SK-N-SH (cell line): ENCODE results near the gene ATG16L1.

Source experiments
- CHD2 ChIP-seq: fragments of 150-350 bp; IDR thresholded peaks from 2 replicates; pipeline ENCODE4 v1.6.1; 2018; ENCODE audit warnings: low read length; ENCODE audit not compliant: partially characterized antibody
- CTCF ChIP-seq: fragments of 200-600 bp; sonication (generic); IDR thresholded peaks from 2 replicates; pipeline ENCODE4 v1.6.1; 2017; ENCODE audit warnings: antibody characterized with exemption, mild to moderate bottlenecking, moderate library complexity
- GABPA ChIP-seq: IDR thresholded peaks from 2 replicates; pipeline ENCODE4 v1.4.0; 2012; ENCODE audit warnings: low read depth, mild to moderate bottlenecking
- GATA2 ChIP-seq: sonication (generic); formaldehyde crosslinking; IDR thresholded peaks from 2 replicates; pipeline ENCODE4 v1.5.0; 2020; ENCODE audit warnings: mild to moderate bottlenecking, missing genetic modification reagents
- MAX ChIP-seq: IDR thresholded peaks from 2 replicates; pipeline ENCODE4 v1.4.0; 2012; ENCODE audit warnings: low read depth
- POLR2AphosphoS5 ChIP-seq: IDR thresholded peaks from 2 replicates; pipeline ENCODE4 v1.6.1; 2012; ENCODE audit warnings: low read depth, low read length
- RFX5 ChIP-seq: IDR thresholded peaks from 2 replicates; pipeline ENCODE4 v1.6.1; 2012; ENCODE audit warnings: mild to moderate bottlenecking, improper control_type of control experiment, low read length
- SIN3A ChIP-seq: IDR thresholded peaks from 2 replicates; pipeline ENCODE4 v1.6.1; 2012; ENCODE audit warnings: low read depth, mild to moderate bottlenecking, low read length, moderate library complexity, borderline replicate concordance
- TAF1 ChIP-seq: IDR thresholded peaks from 2 replicates; pipeline ENCODE4 v1.6.1; 2012; ENCODE audit warnings: low read depth, mild to moderate bottlenecking, low read length, moderate library complexity, borderline replicate concordance
- YY1 ChIP-seq: IDR thresholded peaks from 2 replicates; pipeline ENCODE4 v1.4.0; 2012; ENCODE audit warnings: low read depth, mild to moderate bottlenecking
- TF ChIP-seq, protein P1 (sequence below): fragments of 150-350 bp; IDR thresholded peaks from 2 replicates; pipeline ENCODE4 v1.6.1; 2017; ENCODE audit warnings: antibody characterized with exemption, low read length, low read depth, borderline replicate concordance
- TF ChIP-seq, protein P2 (sequence below): IDR thresholded peaks from 2 replicates; pipeline ENCODE4 v1.4.0; 2012; ENCODE audit warnings: low read depth, borderline replicate concordance
- TF ChIP-seq, protein P3 (sequence below): fragments of 150-350 bp; IDR thresholded peaks from 2 replicates; pipeline ENCODE4 v1.6.1; 2016; ENCODE audit warnings: mild to moderate bottlenecking, low read depth, low read length

GRCh38 chr2:233288663-233289062 is 37.2 kb downstream of the ATG16L1 start:
- TF ChIP-seq TAF1 (no peak), YY1 (no peak), GATA2 (CRISPR knock-in tag) (no peak), CTCF (no peak), MAX (no peak), RFX5 (no peak), POLR2AphosphoS5 (no peak), CHD2 (no peak), SIN3A (no peak), GABPA (no peak)
- TF ChIP-seq, protein P1, sequence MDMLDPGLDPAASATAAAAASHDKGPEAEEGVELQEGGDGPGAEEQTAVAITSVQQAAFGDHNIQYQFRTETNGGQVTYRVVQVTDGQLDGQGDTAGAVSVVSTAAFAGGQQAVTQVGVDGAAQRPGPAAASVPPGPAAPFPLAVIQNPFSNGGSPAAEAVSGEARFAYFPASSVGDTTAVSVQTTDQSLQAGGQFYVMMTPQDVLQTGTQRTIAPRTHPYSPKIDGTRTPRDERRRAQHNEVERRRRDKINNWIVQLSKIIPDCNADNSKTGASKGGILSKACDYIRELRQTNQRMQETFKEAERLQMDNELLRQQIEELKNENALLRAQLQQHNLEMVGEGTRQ = no peak
- TF ChIP-seq, protein P2, sequence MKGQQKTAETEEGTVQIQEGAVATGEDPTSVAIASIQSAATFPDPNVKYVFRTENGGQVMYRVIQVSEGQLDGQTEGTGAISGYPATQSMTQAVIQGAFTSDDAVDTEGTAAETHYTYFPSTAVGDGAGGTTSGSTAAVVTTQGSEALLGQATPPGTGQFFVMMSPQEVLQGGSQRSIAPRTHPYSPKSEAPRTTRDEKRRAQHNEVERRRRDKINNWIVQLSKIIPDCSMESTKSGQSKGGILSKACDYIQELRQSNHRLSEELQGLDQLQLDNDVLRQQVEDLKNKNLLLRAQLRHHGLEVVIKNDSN = no peak
- TF ChIP-seq, protein P3, sequence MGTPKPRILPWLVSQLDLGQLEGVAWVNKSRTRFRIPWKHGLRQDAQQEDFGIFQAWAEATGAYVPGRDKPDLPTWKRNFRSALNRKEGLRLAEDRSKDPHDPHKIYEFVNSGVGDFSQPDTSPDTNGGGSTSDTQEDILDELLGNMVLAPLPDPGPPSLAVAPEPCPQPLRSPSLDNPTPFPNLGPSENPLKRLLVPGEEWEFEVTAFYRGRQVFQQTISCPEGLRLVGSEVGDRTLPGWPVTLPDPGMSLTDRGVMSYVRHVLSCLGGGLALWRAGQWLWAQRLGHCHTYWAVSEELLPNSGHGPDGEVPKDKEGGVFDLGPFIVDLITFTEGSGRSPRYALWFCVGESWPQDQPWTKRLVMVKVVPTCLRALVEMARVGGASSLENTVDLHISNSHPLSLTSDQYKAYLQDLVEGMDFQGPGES = no peak
